ENCODE results near the gene TSPAN11. TPM values are rescaled to one million over a fixed set of nuclear protein-coding genes. Genes with fewer than 3 reads are reported as not detected.

TSPAN11 gene
- total RNA-seq, 5 donors from 2014 or later (not counting 1 experiment from before 2014, with no cell fraction given) = not detected

DNA sequence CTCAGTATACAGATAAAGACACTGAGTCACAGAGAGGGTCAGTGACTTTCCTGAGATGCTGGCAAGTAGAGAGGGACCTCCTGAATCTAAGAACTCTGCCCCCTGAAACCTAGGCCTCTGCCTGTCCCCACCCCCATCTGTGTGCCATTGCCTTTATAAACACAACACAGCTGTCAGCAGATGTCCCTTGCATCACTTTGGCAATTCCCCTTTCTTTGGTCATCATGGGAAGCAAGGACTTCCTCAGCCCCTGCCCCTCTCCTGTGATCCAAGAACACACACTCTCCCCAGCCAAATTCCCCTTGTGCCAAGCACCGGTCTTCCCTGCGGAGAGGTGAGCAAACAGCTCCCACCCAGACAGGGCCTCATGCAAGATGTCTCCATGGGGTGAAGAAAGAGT lies 8.3 kb downstream of the TSPAN11 start:
- Mint-ChIP-seq H3K27me3 (peaks cover 12 to 20% of the 10 kb centered on the region in 2 donors), H3K27ac (no peak overlapping the region)
- no peaks in the 10 kb centered on the region for H3K36me3 ChIP-seq (ENCODE audit: control insufficient read depth in 2 of 2, extremely low read depth in 1 of 2, insufficient read depth in 1 of 2, low read length in 1 of 2)

DNA sequence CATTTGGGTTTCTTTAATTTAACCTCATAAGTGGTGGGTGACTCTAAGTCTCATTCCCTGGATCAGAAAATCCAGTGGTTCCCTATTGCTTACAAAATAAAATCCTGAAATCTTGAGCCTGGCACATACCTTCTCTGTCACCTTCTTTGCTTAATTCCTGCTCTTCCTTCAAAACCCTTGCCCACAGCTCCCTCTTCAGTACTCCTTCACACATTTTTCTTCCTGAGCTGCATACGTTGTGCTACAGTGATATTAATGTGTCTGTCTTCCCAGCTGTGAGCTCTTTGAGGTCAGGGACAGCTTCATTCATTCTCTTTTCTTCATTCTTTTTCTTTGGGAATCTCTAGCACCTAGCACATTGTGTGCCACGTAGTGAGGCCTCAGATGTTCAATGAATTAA lies 9.5 kb downstream of the TSPAN11 start:
- POLR2A ChIA-PET = no interaction called here
- Histone ChIP-seq H3K27me3 (replicated peaks in 1 of 2; ENCODE audit: control insufficient read depth in 2 of 2, extremely low read depth in 1 of 2, insufficient read depth in 2 of 2, low read length in 1 of 2) (peaks cover 0 to 10% of the 10 kb centered on the region in 2 experiments), H3K4me1 (ENCODE audit: control insufficient read depth in 1 of 2, extremely low read depth in 1 of 2, insufficient read depth in 2 of 2, low read length in 2 of 2) (no peaks in the 10 kb centered on the region), H3K4me3 (ENCODE audit: control insufficient read depth in 1 of 2, extremely low read depth in 1 of 2, low read length in 1 of 2) (no peak overlapping the region), H3K36me3 (ENCODE audit: control insufficient read depth in 2 of 2, extremely low read depth in 1 of 2, insufficient read depth in 1 of 2, low read length in 1 of 2) (no peaks in the 10 kb centered on the region), H3K27ac (ENCODE audit: low read length) (no peak overlapping the region), H3K9me3 (no peaks in the 10 kb centered on the region)
- H3K27me3 Mint-ChIP-seq = peaks cover 8 to 12% of the 10 kb centered on the region in 2 donors
- CTCF ChIA-PET = no interaction called here
- H3K9me3 Mint-ChIP-seq = peaks cover 0 to 3% (median 0%) of the 10 kb centered on the region in 3 donors
- no peaks in the 10 kb centered on the region for H3K4me1 Mint-ChIP-seq
- WGBS (ENCODE audit: insufficient coverage) = no CpG with 5 or more reads among the region's 2 CpGs
- H3K27ac Mint-ChIP-seq = no peak overlapping the region
- no peak overlapping the region for H3K4me3 Mint-ChIP-seq
- DNase-seq (no peak), ATAC-seq (replicated peaks in 1 of 4) (no peak)
- H3K36me3 Mint-ChIP-seq = no peaks in the 10 kb centered on the region

More for the DNA sequence above, 8.3 kb downstream of the TSPAN11 start:
- no peaks in the 10 kb centered on the region for H3K4me1 Mint-ChIP-seq
- ATAC-seq (replicated peaks in 1 of 4) (no peak), DNase-seq (no peak)
- CTCF ChIA-PET = no interaction called here
- Histone ChIP-seq H3K4me3 (ENCODE audit: control insufficient read depth in 1 of 2, extremely low read depth in 1 of 2, low read length in 1 of 2) (no peak overlapping the region), H3K27me3 (replicated peaks in 1 of 2; ENCODE audit: control insufficient read depth in 2 of 2, extremely low read depth in 1 of 2, insufficient read depth in 2 of 2, low read length in 1 of 2) (peaks cover 0 to 20% of the 10 kb centered on the region in 2 experiments), H3K9me3 (no peaks in the 10 kb centered on the region), H3K4me1 (ENCODE audit: control insufficient read depth in 1 of 2, extremely low read depth in 1 of 2, insufficient read depth in 2 of 2, low read length in 2 of 2) (no peaks in the 10 kb centered on the region), H3K27ac (ENCODE audit: low read length) (no peak overlapping the region)
- POLR2A ChIA-PET = no interaction called here
- H3K4me3 Mint-ChIP-seq = no peak overlapping the region
- H3K36me3 Mint-ChIP-seq = no peaks in the 10 kb centered on the region
- H3K9me3 Mint-ChIP-seq = peaks cover 0 to 3% (median 0%) of the 10 kb centered on the region in 3 donors
- no CpG with 5 or more reads among the region's 2 CpGs for WGBS (ENCODE audit: insufficient coverage)

DNA sequence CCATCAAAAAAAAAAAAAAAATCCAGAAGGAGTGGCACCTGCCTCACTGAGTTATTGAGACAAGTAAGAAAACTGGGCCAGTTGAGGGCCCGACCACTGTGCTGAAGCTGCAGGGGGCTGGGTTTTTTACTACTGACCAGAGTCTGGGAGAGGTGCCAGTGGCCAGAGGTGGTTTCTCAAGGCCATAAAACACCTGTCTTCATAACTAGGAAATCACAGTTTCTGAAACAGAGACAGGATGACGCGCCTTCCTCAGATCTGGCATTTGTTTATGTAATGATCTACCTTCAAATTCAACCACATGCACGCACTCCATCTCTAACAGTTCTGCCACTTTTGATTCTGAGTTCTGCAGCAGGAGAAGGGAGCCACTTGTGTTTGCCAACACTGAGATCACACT lies 12.7 kb downstream of the TSPAN11 start:
- 70% methylated on average over 1 of the region's 4 CpGs for WGBS (ENCODE audit: insufficient coverage)
- CTCF ChIA-PET = no interaction called here
- Histone ChIP-seq H3K36me3 (ENCODE audit: control insufficient read depth in 2 of 2, extremely low read depth in 1 of 2, insufficient read depth in 1 of 2, low read length in 1 of 2) (no peaks in the 10 kb centered on the region), H3K9me3 (no peaks in the 10 kb centered on the region), H3K4me3 (ENCODE audit: control insufficient read depth in 1 of 2, extremely low read depth in 1 of 2, low read length in 1 of 2) (no peak overlapping the region), H3K27me3 (replicated peaks in 1 of 2; ENCODE audit: control insufficient read depth in 2 of 2, extremely low read depth in 1 of 2, insufficient read depth in 2 of 2, low read length in 1 of 2) (peaks cover 0 to 14% of the 10 kb centered on the region in 2 experiments), H3K4me1 (ENCODE audit: control insufficient read depth in 1 of 2, extremely low read depth in 1 of 2, insufficient read depth in 2 of 2, low read length in 2 of 2) (no peaks in the 10 kb centered on the region), H3K27ac (ENCODE audit: low read length) (no peak overlapping the region)
- Mint-ChIP-seq H3K27ac (no peak overlapping the region), H3K27me3 (peaks cover 5 to 12% of the 10 kb centered on the region in 2 donors), H3K9me3 (peaks cover 0 to 3% (median 0%) of the 10 kb centered on the region in 3 donors), H3K36me3 (no peaks in the 10 kb centered on the region), H3K4me3 (no peak overlapping the region), H3K4me1 (no peaks in the 10 kb centered on the region)
- POLR2A ChIA-PET = no interaction called here
- ATAC-seq (replicated peaks in 1 of 4) = no peak
- DNase-seq = no peak

DNA sequence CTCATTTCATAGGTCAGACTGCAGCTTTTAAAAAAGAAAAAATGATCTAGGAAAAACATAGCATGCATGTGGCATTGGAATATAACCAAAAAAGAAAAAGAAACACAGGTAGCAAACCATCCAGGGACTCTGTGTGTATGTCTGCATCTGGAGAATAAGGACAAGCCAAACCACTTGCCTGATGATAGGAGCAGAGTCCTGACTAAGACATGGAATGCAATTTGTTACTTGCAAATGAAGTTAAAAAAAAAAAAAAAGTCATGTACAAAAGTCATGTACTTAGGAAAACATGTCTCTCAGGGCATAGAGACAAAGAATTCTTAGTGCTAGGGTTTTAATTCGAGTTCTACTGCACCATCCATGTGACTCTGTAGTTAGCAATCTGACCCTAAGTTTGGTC lies 15.9 kb downstream of the TSPAN11 start:
- Histone ChIP-seq H3K27me3 (replicated peaks in 1 of 2; ENCODE audit: control insufficient read depth in 2 of 2, extremely low read depth in 1 of 2, insufficient read depth in 2 of 2, low read length in 1 of 2) (peaks cover 0 to 17% of the 10 kb centered on the region in 2 experiments), H3K9me3 (no peaks in the 10 kb centered on the region), H3K36me3 (ENCODE audit: control insufficient read depth in 2 of 2, extremely low read depth in 1 of 2, insufficient read depth in 1 of 2, low read length in 1 of 2) (no peaks in the 10 kb centered on the region), H3K27ac (ENCODE audit: low read length) (no peak overlapping the region), H3K4me3 (ENCODE audit: control insufficient read depth in 1 of 2, extremely low read depth in 1 of 2, low read length in 1 of 2) (no peak overlapping the region), H3K4me1 (ENCODE audit: control insufficient read depth in 1 of 2, extremely low read depth in 1 of 2, insufficient read depth in 2 of 2, low read length in 2 of 2) (no peaks in the 10 kb centered on the region)
- no peak overlapping the region for H3K27ac Mint-ChIP-seq
- ChIA-PET CTCF (no interaction called here), POLR2A (no interaction called here)
- H3K27me3 Mint-ChIP-seq = peaks cover 0 to 6% of the 10 kb centered on the region in 2 donors
- H3K4me3 Mint-ChIP-seq = no peak overlapping the region
- H3K36me3 Mint-ChIP-seq = no peaks in the 10 kb centered on the region
- DNase-seq (no peak), ATAC-seq (replicated peaks in 1 of 4) (no peak)
- H3K9me3 Mint-ChIP-seq = no peaks in the 10 kb centered on the region
- H3K4me1 Mint-ChIP-seq = no peaks in the 10 kb centered on the region
- no CpG with 5 or more reads among the region's 1 CpG for WGBS (ENCODE audit: insufficient coverage)

DNA sequence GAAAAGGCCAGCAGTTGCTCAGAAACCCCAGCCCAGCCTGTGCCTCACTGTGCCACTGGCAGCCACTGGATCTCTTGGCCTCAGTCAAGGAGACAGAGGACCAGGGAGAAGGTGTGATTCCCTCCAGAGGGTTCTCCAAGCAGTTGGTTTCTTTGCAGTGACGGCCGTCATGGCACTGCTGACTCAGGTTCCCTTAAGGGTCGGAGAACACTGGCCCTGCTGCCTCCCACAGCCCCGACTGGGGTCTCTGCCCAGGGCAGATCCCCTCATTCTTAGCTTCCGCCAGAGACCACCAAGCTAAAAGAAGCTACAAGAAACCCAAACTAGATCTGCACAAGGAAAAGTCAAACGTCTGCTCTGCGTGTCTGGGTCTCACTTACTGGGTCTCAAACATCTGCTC lies 16.4 kb downstream of the TSPAN11 start:
- Mint-ChIP-seq H3K27ac (no peak overlapping the region), H3K4me1 (no peaks in the 10 kb centered on the region), H3K36me3 (no peaks in the 10 kb centered on the region), H3K4me3 (no peak overlapping the region), H3K9me3 (no peaks in the 10 kb centered on the region), H3K27me3 (peaks cover 0 to 8% of the 10 kb centered on the region in 2 donors)
- Histone ChIP-seq H3K9me3 (no peaks in the 10 kb centered on the region), H3K27me3 (replicated peaks in 1 of 2; ENCODE audit: control insufficient read depth in 2 of 2, extremely low read depth in 1 of 2, insufficient read depth in 2 of 2, low read length in 1 of 2) (peaks cover 0 to 17% of the 10 kb centered on the region in 2 experiments), H3K4me1 (ENCODE audit: control insufficient read depth in 1 of 2, extremely low read depth in 1 of 2, insufficient read depth in 2 of 2, low read length in 2 of 2) (no peaks in the 10 kb centered on the region), H3K36me3 (ENCODE audit: control insufficient read depth in 2 of 2, extremely low read depth in 1 of 2, insufficient read depth in 1 of 2, low read length in 1 of 2) (no peaks in the 10 kb centered on the region), H3K4me3 (ENCODE audit: control insufficient read depth in 1 of 2, extremely low read depth in 1 of 2, low read length in 1 of 2) (no peak overlapping the region), H3K27ac (ENCODE audit: low read length) (no peak overlapping the region)
- 85% methylated on average over 4 of the region's 7 CpGs for WGBS (ENCODE audit: insufficient coverage)
- ATAC-seq (replicated peaks in 1 of 4) (no peak), DNase-seq (no peak)
- POLR2A ChIA-PET = no interaction called here
- CTCF ChIA-PET = no interaction called here

DNA sequence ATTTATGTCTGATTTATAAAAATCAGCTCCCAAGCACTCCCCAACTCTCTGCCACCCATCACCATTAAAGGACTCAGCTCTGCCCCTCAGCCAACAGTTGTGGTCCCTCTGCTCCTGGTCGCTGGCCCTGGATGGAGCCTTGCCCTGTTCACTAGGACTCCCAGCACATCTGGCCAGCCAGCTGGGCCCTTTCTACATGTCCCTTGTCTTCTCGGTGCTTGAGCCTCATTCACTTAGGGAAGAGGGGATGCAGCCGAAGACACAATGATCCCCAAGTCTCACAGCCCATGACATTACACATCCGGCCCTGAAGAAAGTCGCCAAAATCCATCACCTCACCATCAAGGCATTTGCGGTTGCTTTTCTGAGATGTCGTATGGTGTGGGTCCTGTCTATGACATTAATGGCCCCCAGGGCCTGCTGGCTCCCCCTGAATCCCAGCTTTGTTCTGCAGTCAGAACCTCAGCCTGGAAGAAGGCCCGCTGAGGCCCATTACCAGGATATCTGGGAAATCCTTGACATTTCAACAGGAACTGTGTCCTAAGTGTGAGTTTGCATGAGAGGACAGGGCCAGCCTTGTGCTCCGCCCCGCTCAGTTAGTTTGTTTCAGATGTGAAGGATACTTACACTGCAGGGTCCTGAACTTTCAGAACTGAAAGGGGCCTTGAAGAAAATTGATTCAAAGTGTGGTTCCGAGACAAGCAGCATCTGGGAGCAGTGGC lies 19.1 kb downstream of the TSPAN11 start:
- ChIA-PET CTCF (no interaction called here), POLR2A (interaction anchor here in 1 of 2 donors (0.7 kb wide), 1 partner anchor 12 kb away, joined by 6 read pairs; no protein-coding TSS in a partner anchor)
- ATAC-seq (replicated peaks in 1 of 4) (no peak), DNase-seq (no peak)
- peaks cover 0 to 9% of the 10 kb centered on the region in 2 experiments for H3K27me3 ChIP-seq (replicated peaks in 1 of 2; ENCODE audit: control insufficient read depth in 2 of 2, extremely low read depth in 1 of 2, insufficient read depth in 2 of 2, low read length in 1 of 2)
- H3K27ac ChIP-seq (ENCODE audit: low read length) = no peak overlapping the region
- no peaks in the 10 kb centered on the region for H3K36me3 ChIP-seq (ENCODE audit: control insufficient read depth in 2 of 2, extremely low read depth in 1 of 2, insufficient read depth in 1 of 2, low read length in 1 of 2)
- Mint-ChIP-seq H3K27me3 (peaks cover 10 to 21% of the 10 kb centered on the region in 2 donors), H3K27ac (no peak overlapping the region), H3K9me3 (no peaks in the 10 kb centered on the region), H3K4me1 (no peaks in the 10 kb centered on the region), H3K36me3 (no peaks in the 10 kb centered on the region), H3K4me3 (no peak overlapping the region)
- H3K4me3 ChIP-seq (ENCODE audit: control insufficient read depth in 1 of 2, extremely low read depth in 1 of 2, low read length in 1 of 2) = no peak overlapping the region
- no peaks in the 10 kb centered on the region for H3K4me1 ChIP-seq (ENCODE audit: control insufficient read depth in 1 of 2, extremely low read depth in 1 of 2, insufficient read depth in 2 of 2, low read length in 2 of 2)
- WGBS (ENCODE audit: insufficient coverage) = 95% methylated on average over 6 of the region's 11 CpGs
- H3K9me3 ChIP-seq = no peaks in the 10 kb centered on the region

All from T-cell (primary cell).